NT2/D1 (cell line): Measurements from ENCODE around the gene RBFOX2.

Source experiments
- SUZ12 ChIP-seq: IDR thresholded peaks from 2 replicates; pipeline ENCODE4 v1.6.1; 2011; ENCODE audit not compliant: insufficient read length, insufficient read depth; ENCODE audit errors: extremely low read depth
- YY1 ChIP-seq: IDR thresholded peaks from 2 replicates; pipeline ENCODE4 v1.6.1; 2011; ENCODE audit not compliant: insufficient read length, insufficient read depth
- ZNF274 ChIP-seq: IDR thresholded peaks from 2 replicates; pipeline ENCODE4 v1.6.1; 2011; ENCODE audit warnings: mild to moderate bottlenecking, low read depth, low read length

- TF ChIP-seq YY1 (no peak), ZNF274 (no peak), SUZ12 (no peak)
Measured at GRCh38 chr22:36032611-36033010, 4.0 kb upstream of the RBFOX2 start.
